Panc1 (cell line): Measurements from ENCODE around the gene DKK2.

Experiments
- POLR2AphosphoS5 ChIP-seq: IDR thresholded peaks from 2 replicates; pipeline ENCODE4 v1.6.1; 2012; ENCODE audit warnings: mild to moderate bottlenecking, low read depth, low read length, moderate library complexity
- SIN3A ChIP-seq: IDR thresholded peaks from 2 replicates; pipeline ENCODE4 v1.6.1; 2012; ENCODE audit warnings: low read depth, mild to moderate bottlenecking, low read length, moderate library complexity, borderline replicate concordance; ENCODE audit not compliant: insufficient read depth
- TCF7L2 ChIP-seq: IDR thresholded peaks from 2 replicates; pipeline ENCODE4 v1.6.1; 2011; ENCODE audit warnings: mild to moderate bottlenecking, low read depth, low read length, inconsistent platforms
- TF ChIP-seq, protein P1 (sequence below): fragments of 450-650 bp; IDR thresholded peaks from 2 replicates; pipeline ENCODE4 v1.5.1; 2017; ENCODE audit warnings: mild to moderate bottlenecking
- TF ChIP-seq, protein P2 (sequence below), 2 experiments: IDR thresholded peaks; 2 replicates each; pipeline ENCODE4 v1.6.1; 2011 to 2012; ENCODE audit warnings: low read depth in 2 of 2, control low read depth in 1 of 2, low read length in 1 of 2, mild to moderate bottlenecking in 1 of 2, moderate library complexity in 1 of 2; ENCODE audit not compliant: insufficient read depth in 1 of 2

- TF ChIP-seq POLR2AphosphoS5 = no peak
- TF ChIP-seq, protein P1, sequence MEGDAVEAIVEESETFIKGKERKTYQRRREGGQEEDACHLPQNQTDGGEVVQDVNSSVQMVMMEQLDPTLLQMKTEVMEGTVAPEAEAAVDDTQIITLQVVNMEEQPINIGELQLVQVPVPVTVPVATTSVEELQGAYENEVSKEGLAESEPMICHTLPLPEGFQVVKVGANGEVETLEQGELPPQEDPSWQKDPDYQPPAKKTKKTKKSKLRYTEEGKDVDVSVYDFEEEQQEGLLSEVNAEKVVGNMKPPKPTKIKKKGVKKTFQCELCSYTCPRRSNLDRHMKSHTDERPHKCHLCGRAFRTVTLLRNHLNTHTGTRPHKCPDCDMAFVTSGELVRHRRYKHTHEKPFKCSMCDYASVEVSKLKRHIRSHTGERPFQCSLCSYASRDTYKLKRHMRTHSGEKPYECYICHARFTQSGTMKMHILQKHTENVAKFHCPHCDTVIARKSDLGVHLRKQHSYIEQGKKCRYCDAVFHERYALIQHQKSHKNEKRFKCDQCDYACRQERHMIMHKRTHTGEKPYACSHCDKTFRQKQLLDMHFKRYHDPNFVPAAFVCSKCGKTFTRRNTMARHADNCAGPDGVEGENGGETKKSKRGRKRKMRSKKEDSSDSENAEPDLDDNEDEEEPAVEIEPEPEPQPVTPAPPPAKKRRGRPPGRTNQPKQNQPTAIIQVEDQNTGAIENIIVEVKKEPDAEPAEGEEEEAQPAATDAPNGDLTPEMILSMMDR = no peak
- TF ChIP-seq SIN3A = no peak
- TF ChIP-seq, protein P2, sequence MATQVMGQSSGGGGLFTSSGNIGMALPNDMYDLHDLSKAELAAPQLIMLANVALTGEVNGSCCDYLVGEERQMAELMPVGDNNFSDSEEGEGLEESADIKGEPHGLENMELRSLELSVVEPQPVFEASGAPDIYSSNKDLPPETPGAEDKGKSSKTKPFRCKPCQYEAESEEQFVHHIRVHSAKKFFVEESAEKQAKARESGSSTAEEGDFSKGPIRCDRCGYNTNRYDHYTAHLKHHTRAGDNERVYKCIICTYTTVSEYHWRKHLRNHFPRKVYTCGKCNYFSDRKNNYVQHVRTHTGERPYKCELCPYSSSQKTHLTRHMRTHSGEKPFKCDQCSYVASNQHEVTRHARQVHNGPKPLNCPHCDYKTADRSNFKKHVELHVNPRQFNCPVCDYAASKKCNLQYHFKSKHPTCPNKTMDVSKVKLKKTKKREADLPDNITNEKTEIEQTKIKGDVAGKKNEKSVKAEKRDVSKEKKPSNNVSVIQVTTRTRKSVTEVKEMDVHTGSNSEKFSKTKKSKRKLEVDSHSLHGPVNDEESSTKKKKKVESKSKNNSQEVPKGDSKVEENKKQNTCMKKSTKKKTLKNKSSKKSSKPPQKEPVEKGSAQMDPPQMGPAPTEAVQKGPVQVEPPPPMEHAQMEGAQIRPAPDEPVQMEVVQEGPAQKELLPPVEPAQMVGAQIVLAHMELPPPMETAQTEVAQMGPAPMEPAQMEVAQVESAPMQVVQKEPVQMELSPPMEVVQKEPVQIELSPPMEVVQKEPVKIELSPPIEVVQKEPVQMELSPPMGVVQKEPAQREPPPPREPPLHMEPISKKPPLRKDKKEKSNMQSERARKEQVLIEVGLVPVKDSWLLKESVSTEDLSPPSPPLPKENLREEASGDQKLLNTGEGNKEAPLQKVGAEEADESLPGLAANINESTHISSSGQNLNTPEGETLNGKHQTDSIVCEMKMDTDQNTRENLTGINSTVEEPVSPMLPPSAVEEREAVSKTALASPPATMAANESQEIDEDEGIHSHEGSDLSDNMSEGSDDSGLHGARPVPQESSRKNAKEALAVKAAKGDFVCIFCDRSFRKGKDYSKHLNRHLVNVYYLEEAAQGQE (IDR thresholded peaks at IDR 0.05; ENCODE audit: insufficient read depth in 1 of 2, low read depth in 2 of 2, low read length in 1 of 2) = no peak
- no peak for TF ChIP-seq TCF7L2
Measured at GRCh38 chr4:106996490-106996889, 39.6 kb downstream of the DKK2 start.
